Gastroesophageal sphincter (tissue), 4 donors: ENCODE data around the gene GAST. TPM values are rescaled to one million over a fixed set of nuclear protein-coding genes. Genes with fewer than 3 reads are reported as not detected.
A peak's percentile ranks its signal among the peaks of the same experiment; 100 is the strongest.
"Not testable (repeated sequence)": the region's sequence is repeated elsewhere in the genome, so short reads cannot be mapped to it uniquely, and the experiment has no call there.

ENCODE experiments used
- ATAC-seq: fragments of 150-250 bp; one replicate; pipeline ENCODE4 v1.9.1; 2016; ENCODE audit warnings: mild to moderate bottlenecking, moderate library complexity
- H3K27ac ChIP-seq, 4 donors: fragments of 200-600 bp; sonication (generic) in 3 of 4; 1 replicate in 3 of 4; 2 replicates in 1 of 4; pipeline ENCODE4 v1.5.1; 2016 to 2019
- H3K27me3 ChIP-seq: fragments of 200-600 bp; sonication (generic); one replicate; pipeline ENCODE4 v1.5.1; 2019
- H3K36me3 ChIP-seq, 2 donors: fragments of 200-600 bp; sonication (generic); one replicate each; pipeline ENCODE4 v1.5.1; 2019; ENCODE audit warnings: control low read depth in 1 of 2
- H3K4me1 ChIP-seq, 3 donors: fragments of 200-600 bp; sonication (generic); 1 replicate in 2 of 3; 2 replicates in 1 of 3; pipeline ENCODE4 v1.5.1; 2016 to 2019; ENCODE audit warnings: control low read depth in 2 of 3
- H3K4me3 ChIP-seq, 2 donors: fragments of 200-600 bp; sonication (generic); one replicate each; pipeline ENCODE4 v1.5.1; 2019; ENCODE audit warnings: mild to moderate bottlenecking in 1 of 2, moderate library complexity in 1 of 2
- H3K9me3 ChIP-seq, 3 donors: fragments of 200-600 bp; sonication (generic); one replicate each; pipeline ENCODE4 v1.5.1; 2017 to 2019; ENCODE audit warnings: control low read depth in 2 of 3
- EP300 ChIP-seq: sonication (generic); formaldehyde crosslinking; IDR thresholded peaks from one replicate; pipeline ENCODE4 v1.6.1; 2017; ENCODE audit warnings: antibody characterized with exemption, mild to moderate bottlenecking
- POLR2A ChIP-seq, 2 donors: fragments of 450-650 bp; IDR thresholded peaks; one replicate each; pipeline ENCODE4 v1.6.1; 2017; ENCODE audit warnings: antibody characterized with exemption in 2 of 2, mild to moderate bottlenecking in 2 of 2, moderate library complexity in 1 of 2
- POLR2AphosphoS5 ChIP-seq: sonication (generic); formaldehyde crosslinking; IDR thresholded peaks from one replicate; pipeline ENCODE4 v1.6.1; 2017; ENCODE audit warnings: antibody characterized with exemption
- WGBS, 2 donors: methylation state at CpG; one replicate each; pipeline ENCODE4 v1.1.5; 2018; ENCODE audit warnings: low coverage in 1 of 2; 5-methylcytosine and 5-hydroxymethylcytosine counted together
- total RNA-seq, 4 donors: library from RNA; depleted of rRNA; stranded (reverse); fragments of >200 nt; gene quantifications; one replicate each; pipeline ENCODE4 v1.1.0, GENCODE V29; 2016
- TF ChIP-seq, protein P1 (sequence below), 4 experiments: fragments of 200-600 bp in 2 of 4; fragments of 450-650 bp in 2 of 4; sonication (generic) in 1 of 4; IDR thresholded peaks; one replicate each; pipeline ENCODE4 v1.5.1; 2017 to 2019; ENCODE audit warnings: antibody characterized with exemption in 4 of 4, mild to moderate bottlenecking in 2 of 4, moderate library complexity in 2 of 4

Gene GAST
- total RNA-seq, 4 donors from 2014 or later = not detected

DNA sequence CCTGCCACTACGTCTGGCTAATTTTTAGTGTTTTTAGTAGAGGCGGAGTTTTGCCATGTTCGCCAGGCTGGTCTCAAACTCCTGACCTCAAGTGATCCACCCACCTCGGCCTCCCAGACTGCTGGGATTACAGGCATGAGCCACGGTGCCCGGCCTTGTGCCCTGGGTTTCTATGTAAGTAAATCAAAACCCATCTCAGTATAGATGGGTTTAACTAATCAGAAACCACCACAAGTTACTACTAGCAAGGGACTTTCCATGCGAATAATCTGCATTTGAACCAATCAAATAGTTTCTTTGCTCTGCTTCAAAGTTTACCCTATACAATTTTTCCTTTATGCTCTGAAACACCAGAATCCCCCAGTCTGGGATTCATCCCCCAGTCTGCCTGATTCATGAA is 40.0 kb upstream of the GAST start:
- TF ChIP-seq POLR2AphosphoS5 = no peak
- TF ChIP-seq EP300 = no peak
- TF ChIP-seq, protein P1, sequence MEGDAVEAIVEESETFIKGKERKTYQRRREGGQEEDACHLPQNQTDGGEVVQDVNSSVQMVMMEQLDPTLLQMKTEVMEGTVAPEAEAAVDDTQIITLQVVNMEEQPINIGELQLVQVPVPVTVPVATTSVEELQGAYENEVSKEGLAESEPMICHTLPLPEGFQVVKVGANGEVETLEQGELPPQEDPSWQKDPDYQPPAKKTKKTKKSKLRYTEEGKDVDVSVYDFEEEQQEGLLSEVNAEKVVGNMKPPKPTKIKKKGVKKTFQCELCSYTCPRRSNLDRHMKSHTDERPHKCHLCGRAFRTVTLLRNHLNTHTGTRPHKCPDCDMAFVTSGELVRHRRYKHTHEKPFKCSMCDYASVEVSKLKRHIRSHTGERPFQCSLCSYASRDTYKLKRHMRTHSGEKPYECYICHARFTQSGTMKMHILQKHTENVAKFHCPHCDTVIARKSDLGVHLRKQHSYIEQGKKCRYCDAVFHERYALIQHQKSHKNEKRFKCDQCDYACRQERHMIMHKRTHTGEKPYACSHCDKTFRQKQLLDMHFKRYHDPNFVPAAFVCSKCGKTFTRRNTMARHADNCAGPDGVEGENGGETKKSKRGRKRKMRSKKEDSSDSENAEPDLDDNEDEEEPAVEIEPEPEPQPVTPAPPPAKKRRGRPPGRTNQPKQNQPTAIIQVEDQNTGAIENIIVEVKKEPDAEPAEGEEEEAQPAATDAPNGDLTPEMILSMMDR (IDR thresholded peaks at IDR 0.05) = no peak
- no peak for TF ChIP-seq POLR2A (IDR thresholded peaks at IDR 0.05)
- Histone ChIP-seq H3K4me1 (peaks cover 0 to 4% (median 0%) of the 10 kb centered on the region in 3 donors), H3K9me3 (no peaks in the 10 kb centered on the region), H3K36me3 (no peaks in the 10 kb centered on the region), H3K27me3 (peaks cover 11% of the 10 kb centered on the region), H3K4me3 (no peak overlapping the region), H3K27ac (no peak overlapping the region)
- WGBS, 2 donors = 90 to 93% methylated on average over 2 to 3 of the region's 7 CpGs
- ATAC-seq = no peak

DNA sequence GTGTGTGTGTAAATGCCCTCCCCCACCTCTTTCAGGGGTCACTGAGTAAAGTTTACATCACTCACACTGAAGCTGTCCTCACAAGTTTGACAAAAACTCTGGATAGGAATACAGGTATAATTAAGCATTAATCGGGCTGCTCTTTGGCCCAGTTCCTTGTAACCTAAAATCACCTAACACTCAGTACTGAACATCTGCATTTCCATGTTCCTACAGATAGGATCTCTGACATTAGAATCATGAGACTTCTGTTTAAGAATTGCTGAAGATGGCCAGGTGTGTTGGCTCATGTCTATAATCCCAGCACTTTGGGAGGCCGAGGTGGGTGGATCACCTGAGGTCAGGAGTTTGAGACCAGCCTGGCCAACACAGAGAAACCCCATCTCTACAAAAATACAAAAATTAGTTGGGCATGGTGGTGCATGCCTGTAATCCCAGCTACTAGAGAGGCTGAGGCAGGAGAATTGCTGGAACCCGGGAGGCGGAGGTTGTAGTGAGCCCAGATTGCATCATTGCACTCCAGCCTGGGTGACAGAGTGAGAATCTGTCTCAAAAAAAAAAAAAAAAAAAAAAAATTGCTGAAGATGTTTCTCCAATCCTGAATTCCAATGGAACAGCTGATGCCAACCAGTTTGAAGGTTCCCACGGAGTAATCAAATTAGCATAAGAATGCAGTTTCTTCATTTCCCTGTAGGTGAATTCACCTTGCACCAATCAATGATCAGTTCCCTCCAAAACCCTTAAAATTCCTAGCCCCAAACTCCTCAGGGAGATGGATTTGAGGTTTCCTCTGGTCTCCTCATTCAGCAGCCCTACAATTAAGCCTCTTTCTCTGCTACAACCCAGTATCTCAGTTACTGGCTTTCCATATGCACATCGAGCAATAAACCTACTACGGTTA is 36.7 kb upstream of the GAST start:
- H3K36me3 ChIP-seq, H3K9me3 ChIP-seq, H3K27ac ChIP-seq, ATAC-seq, H3K4me1 ChIP-seq, H3K4me3 ChIP-seq: not testable (repeated sequence)
- 76 to 83% methylated on average over 4 to 7 of the region's 7 CpGs for WGBS, 2 donors
- H3K27me3 ChIP-seq = peaks cover 17% of the 10 kb centered on the region

DNA sequence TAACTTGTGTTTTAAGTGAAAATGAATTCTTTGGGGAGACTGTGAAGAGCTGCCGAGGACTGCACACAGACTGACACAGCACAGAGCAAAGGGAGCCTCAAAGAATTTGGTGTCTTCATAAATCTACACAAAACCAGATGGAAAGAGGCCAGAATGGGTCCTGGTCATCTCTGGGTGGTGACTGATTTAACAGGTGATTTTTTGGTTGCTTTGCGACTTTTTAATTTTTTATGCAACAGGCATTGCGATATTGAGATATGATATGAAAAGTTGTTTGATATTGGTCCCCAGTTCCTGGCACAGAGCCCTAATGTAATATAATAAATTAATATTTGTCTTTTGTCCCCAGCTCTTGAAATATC is 36.1 kb upstream of the GAST start:
- ATAC-seq = no peak
- Histone ChIP-seq H3K27me3 (peaks cover 17% of the 10 kb centered on the region), H3K4me3 (no peak overlapping the region), H3K9me3 (no peaks in the 10 kb centered on the region), H3K27ac (no peak overlapping the region), H3K36me3 (no peaks in the 10 kb centered on the region), H3K4me1 (no peaks in the 10 kb centered on the region)
- WGBS, 2 donors = 74 to 90% methylated on average over 2 to 3 of the region's 3 CpGs
- TF ChIP-seq POLR2A (IDR thresholded peaks at IDR 0.05) (no peak), EP300 (no peak), POLR2AphosphoS5 (no peak)
- TF ChIP-seq, protein P1 (IDR thresholded peaks at IDR 0.05) = no peak

DNA sequence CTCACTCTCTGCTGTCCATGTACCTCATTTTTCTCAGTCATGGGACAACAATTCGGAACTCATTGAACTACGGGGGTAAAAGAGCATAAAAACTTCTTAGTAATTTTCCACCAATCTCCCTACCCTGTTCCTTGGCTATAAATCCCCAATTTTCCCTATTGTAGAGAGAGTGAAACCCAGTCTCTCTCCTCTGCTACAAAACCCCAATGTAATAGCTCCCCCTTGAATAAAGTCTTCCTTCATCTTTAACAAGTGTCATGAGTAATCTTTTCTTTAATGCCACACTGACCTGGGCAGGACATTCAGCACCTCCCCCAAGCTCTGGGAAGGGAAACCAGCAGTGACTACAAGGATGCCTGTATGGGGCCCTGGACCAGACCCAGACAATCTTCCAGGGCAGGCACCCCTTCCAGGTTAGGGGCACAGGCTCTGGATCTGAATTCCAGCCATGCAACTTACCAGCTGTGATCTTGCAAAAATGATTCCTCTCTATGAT is 33.7 kb upstream of the GAST start:
- peak overlapping the region in 1 of 2 donors; percentile 27 for H3K4me3 ChIP-seq
- peak overlapping the region in 3 of 4 donors; percentile 53 to 66 (median 63) for H3K27ac ChIP-seq
- TF ChIP-seq EP300 = no peak
- no peak for TF ChIP-seq POLR2AphosphoS5
- TF ChIP-seq POLR2A (IDR thresholded peaks at IDR 0.05) = no peak
- TF ChIP-seq, protein P1 (IDR thresholded peaks at IDR 0.05) = no peak
- 76 to 93% methylated on average over 2 of the region's 2 CpGs for WGBS, 2 donors
- no peaks in the 10 kb centered on the region for H3K9me3 ChIP-seq
- ATAC-seq = peak; percentile 52
- peaks cover 14% of the 10 kb centered on the region for H3K27me3 ChIP-seq
- H3K36me3 ChIP-seq = no peaks in the 10 kb centered on the region
- H3K4me1 ChIP-seq = no peaks in the 10 kb centered on the region

DNA sequence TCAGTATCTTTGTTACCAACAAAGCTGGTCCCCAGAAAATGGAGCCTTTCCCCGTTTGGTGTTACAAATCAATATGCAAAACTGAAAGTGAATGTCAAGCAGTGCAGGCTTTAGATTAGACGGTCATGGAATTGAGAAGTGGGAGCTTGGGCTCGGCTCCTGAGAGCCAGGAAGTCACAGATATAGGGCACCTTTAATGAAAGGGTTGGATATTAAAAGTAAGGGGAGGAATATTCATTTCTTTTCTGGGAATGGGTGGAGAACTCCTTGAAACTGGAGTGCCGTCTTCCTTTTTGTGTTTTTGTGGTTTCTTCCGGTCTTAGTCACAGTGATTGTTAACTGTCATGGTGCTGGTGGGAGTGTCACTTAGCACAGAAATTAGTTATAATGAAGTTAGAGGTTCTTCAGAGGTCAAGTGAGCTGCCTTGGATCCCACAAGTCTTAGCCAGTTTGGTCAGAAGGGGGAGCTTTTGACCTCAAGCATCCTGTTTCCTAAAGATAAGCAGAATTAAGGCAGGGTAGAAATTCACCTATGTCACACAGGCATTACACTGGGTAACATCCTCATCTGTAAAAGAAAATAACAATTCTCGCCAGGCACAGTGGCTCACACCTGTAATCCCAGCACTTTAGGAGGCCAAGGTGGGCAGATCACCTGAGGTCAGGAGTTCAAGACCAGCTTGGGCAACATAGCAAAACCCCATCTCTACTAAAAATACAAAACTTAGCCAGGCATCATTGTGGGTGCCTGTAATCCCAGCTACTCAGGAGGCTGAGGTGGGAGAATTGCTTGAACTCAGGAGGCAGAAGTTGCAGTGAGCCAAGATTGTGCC is 33.0 kb upstream of the GAST start:
- no peaks in the 10 kb centered on the region for H3K36me3 ChIP-seq

More for the DNA sequence above, 33.0 kb upstream of the GAST start:
- peak overlapping the region in 3 of 4 donors; percentile 53 to 66 (median 63) for H3K27ac ChIP-seq
- no peaks in the 10 kb centered on the region for H3K9me3 ChIP-seq
- no peaks in the 10 kb centered on the region for H3K4me1 ChIP-seq
- TF ChIP-seq, protein P1 (IDR thresholded peaks at IDR 0.05) = no peak
- no peak for TF ChIP-seq POLR2A (IDR thresholded peaks at IDR 0.05)
- peak; percentile 27 for TF ChIP-seq POLR2AphosphoS5
- no peak for TF ChIP-seq EP300
- peak overlapping the region in 1 of 2 donors; percentile 27 for H3K4me3 ChIP-seq
- peak; percentile 64 for ATAC-seq
- peaks cover 14% of the 10 kb centered on the region for H3K27me3 ChIP-seq
- 44 to 55% methylated on average over 4 to 6 of the region's 6 CpGs for WGBS, 2 donors
